Measurements from ENCODE around the gene KRTAP10-6.
"Not testable (repeated sequence)": the region's sequence is repeated elsewhere in the genome, so short reads cannot be mapped to it uniquely, and the experiment has no call there.

Gene KRTAP10-6

DNA sequence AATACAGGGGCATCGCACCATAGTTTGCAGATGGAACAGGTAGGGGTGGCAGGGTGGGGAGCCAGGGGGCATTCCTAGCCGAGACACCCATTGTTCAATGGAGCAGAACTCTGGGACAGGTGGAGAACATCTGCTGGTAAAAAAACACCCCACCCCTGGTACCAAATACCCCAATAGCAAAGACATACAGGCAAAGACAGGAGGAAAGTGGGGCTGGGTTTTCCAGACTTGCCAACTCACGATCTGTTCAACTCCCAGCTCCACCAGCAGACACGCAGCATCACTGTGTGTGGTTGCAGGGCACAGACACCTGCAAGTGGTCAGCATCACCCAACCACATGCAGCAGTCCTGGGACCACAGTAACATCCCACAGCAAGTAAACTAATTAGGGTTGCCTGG lies 19.2 kb upstream of the KRTAP10-6 start:
- FAIRE-seq (no peak), DNase-seq (ENCODE audit: insufficient read length, low spot score) (no peak)
- TF ChIP-seq POU2F2 (IDR thresholded peaks at IDR 0.05; ENCODE audit: low read depth, low read length) (no peak), POLR2AphosphoS5 (IDR thresholded peaks at IDR 0.05; ENCODE audit: low read depth, low read length) (no peak), POLR2A (IDR thresholded peaks at IDR 0.05; ENCODE audit: low read depth, low read length) (no peak), PAX5 (IDR thresholded peaks at IDR 0.05; ENCODE audit: insufficient read depth, low read length, severe bottlenecking) (no peak), TAF1 (IDR thresholded peaks at IDR 0.05; ENCODE audit: low read depth, low read length) (no peak), SPI1 (IDR thresholded peaks at IDR 0.05; ENCODE audit: low read depth, low read length) (no peak)

DNA sequence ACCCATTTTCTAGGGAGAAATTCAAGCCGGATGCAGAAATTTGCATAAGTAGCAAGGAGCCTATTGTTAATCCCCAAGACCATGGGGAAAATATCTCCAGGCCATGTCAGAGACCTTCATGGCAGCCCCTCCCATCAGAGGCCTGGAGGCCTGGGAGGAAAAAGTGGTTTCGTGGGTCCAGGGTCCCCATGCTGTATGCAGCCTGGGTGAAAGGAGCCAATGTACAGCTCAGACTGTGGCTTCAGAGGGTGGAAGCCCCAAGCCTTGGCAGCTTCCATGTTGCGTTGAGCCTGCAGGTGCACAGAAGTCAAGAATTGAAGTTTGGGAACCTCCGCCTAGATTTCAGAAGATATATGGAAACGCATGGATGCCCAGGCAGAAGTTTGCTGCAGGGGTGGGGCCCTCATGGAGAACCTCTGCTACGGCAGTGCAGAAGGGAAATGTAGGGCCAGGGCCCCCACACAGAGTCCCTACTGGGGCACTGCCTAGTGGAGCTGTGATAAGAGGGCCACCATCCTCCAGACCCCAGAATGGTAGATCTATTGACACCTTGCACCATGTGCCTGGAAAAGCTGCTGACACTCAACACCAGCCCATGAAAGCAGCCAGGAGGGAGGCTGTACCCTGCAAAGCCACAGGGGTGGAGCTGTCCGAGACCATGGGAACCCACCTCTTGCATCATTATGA lies 18.0 kb upstream of the KRTAP10-6 start:
- not testable (repeated sequence) for DNase-seq (ENCODE audit: insufficient read length, low spot score); FAIRE-seq

DNA sequence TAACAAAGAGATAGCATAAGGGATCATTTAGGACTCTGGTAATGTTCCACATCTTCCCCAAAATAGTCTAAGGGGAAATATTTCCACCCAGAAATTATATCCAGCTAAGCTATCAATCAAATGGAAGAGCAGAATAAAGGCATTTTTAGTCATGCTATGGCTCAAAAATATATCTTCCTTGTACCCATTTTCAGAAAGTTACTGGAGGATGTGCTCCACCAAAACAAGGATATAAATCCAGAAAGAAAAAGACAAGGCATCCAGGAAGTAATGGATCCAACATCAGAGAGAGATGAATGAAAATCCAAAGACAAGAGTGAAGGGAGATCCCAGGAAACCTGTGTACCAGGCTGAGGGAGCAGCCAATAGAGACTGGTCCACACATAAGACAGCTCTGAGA lies 16.9 kb upstream of the KRTAP10-6 start:
- DNase-seq (ENCODE audit: insufficient read length, low spot score) (no peak), FAIRE-seq (no peak)
- TF ChIP-seq TAF1 (IDR thresholded peaks at IDR 0.05; ENCODE audit: low read depth, low read length), result no peak
- TF ChIP-seq POLR2A (IDR thresholded peaks at IDR 0.05; ENCODE audit: low read depth, low read length), result no peak
- TF ChIP-seq POLR2AphosphoS5 (IDR thresholded peaks at IDR 0.05; ENCODE audit: low read depth, low read length), result no peak
- no peak for TF ChIP-seq PAX5 (IDR thresholded peaks at IDR 0.05; ENCODE audit: insufficient read depth, low read length, severe bottlenecking)
- no peak for TF ChIP-seq POU2F2 (IDR thresholded peaks at IDR 0.05; ENCODE audit: low read depth, low read length)
- no peak for TF ChIP-seq SPI1 (IDR thresholded peaks at IDR 0.05; ENCODE audit: low read depth, low read length)

- DNase-seq (ENCODE audit: insufficient read length, low spot score) (no peak), FAIRE-seq (no peak)
- TF ChIP-seq POLR2A (IDR thresholded peaks at IDR 0.05; ENCODE audit: low read depth, low read length) (no peak), TAF1 (IDR thresholded peaks at IDR 0.05; ENCODE audit: low read depth, low read length) (no peak), POLR2AphosphoS5 (IDR thresholded peaks at IDR 0.05; ENCODE audit: low read depth, low read length) (no peak), SPI1 (IDR thresholded peaks at IDR 0.05; ENCODE audit: low read depth, low read length) (no peak), PAX5 (IDR thresholded peaks at IDR 0.05; ENCODE audit: insufficient read depth, low read length, severe bottlenecking) (no peak)
These were observed 14.2 kb upstream of the KRTAP10-6 start for GRCh38 chr21:44606495-44606894.

- no peak for DNase-seq (ENCODE audit: insufficient read length, low spot score)
- no peak for FAIRE-seq
- no peak for TF ChIP-seq POLR2AphosphoS5 (IDR thresholded peaks at IDR 0.05; ENCODE audit: low read depth, low read length)
- no peak for TF ChIP-seq PAX5 (IDR thresholded peaks at IDR 0.05; ENCODE audit: insufficient read depth, low read length, severe bottlenecking)
- no peak for TF ChIP-seq SPI1 (IDR thresholded peaks at IDR 0.05; ENCODE audit: low read depth, low read length)
- no peak for TF ChIP-seq POLR2A (IDR thresholded peaks at IDR 0.05; ENCODE audit: low read depth, low read length)
- no peak for TF ChIP-seq POU2F2 (IDR thresholded peaks at IDR 0.05; ENCODE audit: low read depth, low read length)
- TF ChIP-seq TAF1 (IDR thresholded peaks at IDR 0.05; ENCODE audit: low read depth, low read length), result no peak
These were observed 11.6 kb upstream of the KRTAP10-6 start for GRCh38 chr21:44603911-44604310.

- no peak for FAIRE-seq
- no peak for DNase-seq (ENCODE audit: insufficient read length, low spot score)
These were observed 11.0 kb upstream of the KRTAP10-6 start for GRCh38 chr21:44603109-44603875.

DNA sequence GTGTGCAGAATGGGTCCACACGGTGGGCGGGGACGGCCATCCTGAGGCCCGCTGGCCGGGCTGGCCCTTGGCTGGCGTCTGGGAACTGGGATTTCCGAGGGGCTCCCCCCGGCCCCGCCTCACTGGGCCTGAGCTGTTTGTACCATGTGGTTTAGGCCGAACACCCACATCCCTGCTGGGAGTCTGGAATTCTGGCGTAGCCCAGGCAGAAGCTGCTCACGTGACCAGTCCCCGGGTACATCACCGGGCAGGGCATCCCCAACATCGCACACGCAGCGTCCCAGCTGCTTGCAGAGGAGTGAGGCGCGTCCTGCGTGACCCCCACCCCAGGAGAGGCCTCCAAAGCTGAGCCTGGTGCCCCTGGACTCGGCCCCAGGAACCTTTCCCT lies 10.2 kb upstream of the KRTAP10-6 start:
- no peak for FAIRE-seq
- TF ChIP-seq POLR2AphosphoS5 (IDR thresholded peaks at IDR 0.05; ENCODE audit: low read depth, low read length), result no peak
- no peak for TF ChIP-seq SPI1 (IDR thresholded peaks at IDR 0.05; ENCODE audit: low read depth, low read length)
- TF ChIP-seq TAF1 (IDR thresholded peaks at IDR 0.05; ENCODE audit: low read depth, low read length), result no peak
- TF ChIP-seq POU2F2 (IDR thresholded peaks at IDR 0.05; ENCODE audit: low read depth, low read length), result no peak
- TF ChIP-seq POLR2A (IDR thresholded peaks at IDR 0.05; ENCODE audit: low read depth, low read length), result no peak
- no peak for TF ChIP-seq PAX5 (IDR thresholded peaks at IDR 0.05; ENCODE audit: insufficient read depth, low read length, severe bottlenecking)

More at GRCh38 chr21:44603109-44603875, 11.0 kb upstream of the KRTAP10-6 start:
- no peak for TF ChIP-seq TAF1 (IDR thresholded peaks at IDR 0.05; ENCODE audit: low read depth, low read length)

GRCh38 chr21:44601596-44602462 lies 9.5 kb upstream of the KRTAP10-6 start:
- no peak for FAIRE-seq
- TF ChIP-seq POLR2A (IDR thresholded peaks at IDR 0.05; ENCODE audit: low read depth, low read length) (no peak), TAF1 (IDR thresholded peaks at IDR 0.05; ENCODE audit: low read depth, low read length) (no peak), PAX5 (IDR thresholded peaks at IDR 0.05; ENCODE audit: insufficient read depth, low read length, severe bottlenecking) (no peak), POU2F2 (IDR thresholded peaks at IDR 0.05; ENCODE audit: low read depth, low read length) (no peak), SPI1 (IDR thresholded peaks at IDR 0.05; ENCODE audit: low read depth, low read length) (no peak), POLR2AphosphoS5 (IDR thresholded peaks at IDR 0.05; ENCODE audit: low read depth, low read length) (no peak)

More for the DNA sequence above, 10.2 kb upstream of the KRTAP10-6 start:
- DNase-seq (ENCODE audit: insufficient read length, low spot score), result no peak

DNA sequence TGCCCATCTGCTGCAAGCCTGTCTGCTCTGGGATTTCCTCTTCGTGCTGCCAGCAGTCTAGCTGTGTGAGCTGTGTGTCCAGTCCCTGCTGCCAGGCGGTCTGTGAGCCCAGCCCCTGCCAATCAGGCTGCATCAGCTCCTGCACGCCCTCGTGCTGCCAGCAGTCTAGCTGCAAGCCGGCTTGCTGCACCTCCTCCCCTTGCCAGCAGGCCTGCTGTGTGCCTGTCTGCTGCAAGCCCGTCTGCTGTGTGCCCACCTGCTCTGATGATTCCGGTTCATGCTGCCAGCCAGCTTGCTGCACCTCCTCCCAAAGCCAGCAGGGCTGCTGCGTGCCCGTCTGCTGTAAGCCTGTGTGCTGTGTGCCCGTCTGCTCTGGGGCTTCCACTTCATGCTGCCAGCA lies 8.8 kb upstream of the KRTAP10-6 start:
- FAIRE-seq; DNase-seq (ENCODE audit: insufficient read length, low spot score): not testable (repeated sequence)

More at GRCh38 chr21:44601596-44602462, 9.5 kb upstream of the KRTAP10-6 start:
- no peak for DNase-seq (ENCODE audit: insufficient read length, low spot score)

GRCh38 chr21:44600118-44600978 lies 8.0 kb upstream of the KRTAP10-6 start, which contains the start of gene KRTAP10-7:
TSS of gene KRTAP10-7 (plus strand) at chr21:44600597. CDS start at chr21:44600622, 25 bp downstream.
- not testable (repeated sequence) for DNase-seq (ENCODE audit: insufficient read length, low spot score); FAIRE-seq
